ENCODE results near the gene GHRHR.

DNA sequence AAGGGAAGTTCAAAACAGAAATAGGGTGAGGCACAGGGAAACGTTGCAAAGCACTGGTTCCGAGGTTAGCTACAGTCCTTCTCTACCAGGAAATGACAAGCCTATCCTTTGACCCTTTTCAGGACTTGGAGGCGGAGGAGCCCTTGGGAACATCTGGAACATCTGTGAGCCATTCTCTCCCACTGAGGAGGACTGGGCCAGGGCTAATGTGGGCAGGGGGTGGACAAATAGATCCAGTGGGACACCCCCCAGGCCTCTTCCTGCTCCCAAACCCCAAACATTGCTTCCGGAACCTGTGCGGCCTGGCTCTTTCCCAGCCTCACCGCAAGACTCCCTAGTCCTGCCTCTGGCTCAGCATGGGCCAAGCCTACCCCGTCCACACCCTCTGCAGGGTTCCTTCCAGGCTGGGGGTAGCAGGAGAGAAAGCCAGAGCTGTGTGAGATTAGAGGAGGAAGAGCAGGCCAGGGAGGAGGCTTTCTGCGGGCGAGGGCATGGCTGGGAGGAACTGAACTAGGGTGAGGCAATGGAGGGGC lies 36.5 kb downstream of the GHRHR start:
- TF ChIP-seq, protein P1, sequence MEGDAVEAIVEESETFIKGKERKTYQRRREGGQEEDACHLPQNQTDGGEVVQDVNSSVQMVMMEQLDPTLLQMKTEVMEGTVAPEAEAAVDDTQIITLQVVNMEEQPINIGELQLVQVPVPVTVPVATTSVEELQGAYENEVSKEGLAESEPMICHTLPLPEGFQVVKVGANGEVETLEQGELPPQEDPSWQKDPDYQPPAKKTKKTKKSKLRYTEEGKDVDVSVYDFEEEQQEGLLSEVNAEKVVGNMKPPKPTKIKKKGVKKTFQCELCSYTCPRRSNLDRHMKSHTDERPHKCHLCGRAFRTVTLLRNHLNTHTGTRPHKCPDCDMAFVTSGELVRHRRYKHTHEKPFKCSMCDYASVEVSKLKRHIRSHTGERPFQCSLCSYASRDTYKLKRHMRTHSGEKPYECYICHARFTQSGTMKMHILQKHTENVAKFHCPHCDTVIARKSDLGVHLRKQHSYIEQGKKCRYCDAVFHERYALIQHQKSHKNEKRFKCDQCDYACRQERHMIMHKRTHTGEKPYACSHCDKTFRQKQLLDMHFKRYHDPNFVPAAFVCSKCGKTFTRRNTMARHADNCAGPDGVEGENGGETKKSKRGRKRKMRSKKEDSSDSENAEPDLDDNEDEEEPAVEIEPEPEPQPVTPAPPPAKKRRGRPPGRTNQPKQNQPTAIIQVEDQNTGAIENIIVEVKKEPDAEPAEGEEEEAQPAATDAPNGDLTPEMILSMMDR (IDR thresholded peaks at IDR 0.05; ENCODE audit: poor library complexity): no peak
- no peak for TF ChIP-seq EZH2 (IDR thresholded peaks at IDR 0.05; ENCODE audit: borderline replicate concordance)

All from hepatocyte (in vitro differentiated cells).